HG03378 (cell line): ENCODE results near the gene SNAPC4.

Source experiments
- ATAC-seq: cut with Tn5 transposase; IDR thresholded peaks from one replicate; pipeline ENCODE4 v1.9.1; 2021; ENCODE audit warnings: mild to moderate bottlenecking, moderate library complexity; ENCODE audit not compliant: unreplicated experiment

SNAPC4 gene, protein sequence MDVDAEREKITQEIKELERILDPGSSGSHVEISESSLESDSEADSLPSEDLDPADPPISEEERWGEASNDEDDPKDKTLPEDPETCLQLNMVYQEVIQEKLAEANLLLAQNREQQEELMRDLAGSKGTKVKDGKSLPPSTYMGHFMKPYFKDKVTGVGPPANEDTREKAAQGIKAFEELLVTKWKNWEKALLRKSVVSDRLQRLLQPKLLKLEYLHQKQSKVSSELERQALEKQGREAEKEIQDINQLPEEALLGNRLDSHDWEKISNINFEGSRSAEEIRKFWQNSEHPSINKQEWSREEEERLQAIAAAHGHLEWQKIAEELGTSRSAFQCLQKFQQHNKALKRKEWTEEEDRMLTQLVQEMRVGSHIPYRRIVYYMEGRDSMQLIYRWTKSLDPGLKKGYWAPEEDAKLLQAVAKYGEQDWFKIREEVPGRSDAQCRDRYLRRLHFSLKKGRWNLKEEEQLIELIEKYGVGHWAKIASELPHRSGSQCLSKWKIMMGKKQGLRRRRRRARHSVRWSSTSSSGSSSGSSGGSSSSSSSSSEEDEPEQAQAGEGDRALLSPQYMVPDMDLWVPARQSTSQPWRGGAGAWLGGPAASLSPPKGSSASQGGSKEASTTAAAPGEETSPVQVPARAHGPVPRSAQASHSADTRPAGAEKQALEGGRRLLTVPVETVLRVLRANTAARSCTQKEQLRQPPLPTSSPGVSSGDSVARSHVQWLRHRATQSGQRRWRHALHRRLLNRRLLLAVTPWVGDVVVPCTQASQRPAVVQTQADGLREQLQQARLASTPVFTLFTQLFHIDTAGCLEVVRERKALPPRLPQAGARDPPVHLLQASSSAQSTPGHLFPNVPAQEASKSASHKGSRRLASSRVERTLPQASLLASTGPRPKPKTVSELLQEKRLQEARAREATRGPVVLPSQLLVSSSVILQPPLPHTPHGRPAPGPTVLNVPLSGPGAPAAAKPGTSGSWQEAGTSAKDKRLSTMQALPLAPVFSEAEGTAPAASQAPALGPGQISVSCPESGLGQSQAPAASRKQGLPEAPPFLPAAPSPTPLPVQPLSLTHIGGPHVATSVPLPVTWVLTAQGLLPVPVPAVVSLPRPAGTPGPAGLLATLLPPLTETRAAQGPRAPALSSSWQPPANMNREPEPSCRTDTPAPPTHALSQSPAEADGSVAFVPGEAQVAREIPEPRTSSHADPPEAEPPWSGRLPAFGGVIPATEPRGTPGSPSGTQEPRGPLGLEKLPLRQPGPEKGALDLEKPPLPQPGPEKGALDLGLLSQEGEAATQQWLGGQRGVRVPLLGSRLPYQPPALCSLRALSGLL (N-terminal part only)

GRCh38 chr9:136400038-136400834, at the start of gene SNAPC4:
Gene SNAPC4, minus strand, starts transcription at chr9:136400170. Its CDS starts 1,742 bp downstream, at chr9:136398428.
- no peak for ATAC-seq

DNA sequence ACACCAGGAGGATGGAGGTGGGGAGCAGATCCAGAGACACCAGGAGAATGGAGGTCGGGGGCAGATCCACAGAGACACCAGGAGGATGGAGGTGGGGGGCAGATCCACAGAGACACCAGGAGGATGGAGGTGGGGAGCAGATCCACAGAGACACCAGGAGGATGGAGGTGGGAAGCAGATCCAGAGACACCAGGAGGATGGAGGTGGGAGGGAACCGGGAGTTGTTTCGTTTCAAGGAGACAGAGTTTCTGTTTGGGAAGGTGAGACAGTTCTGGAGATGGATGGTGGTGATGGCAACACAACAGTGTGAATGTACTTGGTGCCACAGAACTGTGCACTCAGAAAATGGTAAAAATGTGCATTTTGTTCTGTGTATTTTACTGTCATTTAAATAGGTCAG, 48.7 kb upstream of the SNAPC4 start:
- no peak for ATAC-seq

DNA sequence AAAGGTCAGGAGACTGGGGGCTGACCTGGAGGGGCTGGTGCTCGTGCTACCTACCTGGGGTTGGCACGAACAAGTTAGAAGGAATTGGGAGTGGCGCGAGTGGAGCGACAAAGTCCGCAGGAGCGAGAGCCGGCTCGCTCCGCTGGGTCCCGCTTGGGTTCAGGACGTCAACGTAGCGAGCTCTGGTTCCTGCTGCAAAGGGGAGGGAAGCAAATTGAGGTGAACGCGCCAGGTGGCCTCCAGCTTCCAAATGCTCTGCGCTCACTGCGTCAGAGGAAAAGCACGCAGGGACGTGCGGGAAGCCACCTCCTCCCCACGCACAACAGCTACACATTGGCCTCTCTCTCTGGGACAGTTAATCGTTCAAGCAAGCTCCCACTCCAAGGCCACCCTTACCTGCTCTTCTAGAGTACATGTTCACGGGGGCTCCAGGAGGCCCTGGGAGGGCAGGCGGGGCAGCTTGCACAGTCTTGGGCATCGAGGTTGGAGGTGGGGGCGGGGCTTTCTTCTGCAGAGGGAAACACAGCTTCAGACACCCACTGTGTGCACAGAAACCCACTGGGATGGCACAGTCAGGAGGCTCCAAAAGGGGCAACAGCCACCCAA, 47.3 kb upstream of the SNAPC4 start:
- no peak for ATAC-seq

- ATAC-seq: no peak
Observed at GRCh38 chr9:136445799-136446198, 45.8 kb upstream of the SNAPC4 start.

GRCh38 chr9:136444102-136444501, 44.1 kb upstream of the SNAPC4 start:
- ATAC-seq: no peak

DNA sequence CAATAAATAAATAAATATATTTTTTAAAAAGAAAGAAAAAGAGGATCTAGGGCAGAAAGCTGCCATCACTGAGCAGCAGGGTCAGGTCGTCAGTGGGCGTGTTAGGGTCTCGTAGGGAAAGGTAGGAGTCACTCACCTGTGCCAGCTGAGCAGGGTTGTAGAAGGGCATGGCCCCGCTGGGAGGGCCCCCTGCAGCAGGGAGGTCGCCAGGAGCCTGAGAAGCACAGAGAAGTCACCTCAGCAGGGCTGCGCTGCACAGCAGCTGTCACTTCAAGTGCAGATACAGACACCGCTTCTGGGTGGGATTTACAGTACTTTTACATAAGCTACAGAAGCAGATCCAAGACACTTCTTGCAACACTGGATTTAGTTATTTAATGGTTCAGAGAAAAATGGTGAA, 43.7 kb upstream of the SNAPC4 start:
- no peak for ATAC-seq

GRCh38 chr9:136443087-136443486, 43.1 kb upstream of the SNAPC4 start:
- ATAC-seq: no peak

DNA sequence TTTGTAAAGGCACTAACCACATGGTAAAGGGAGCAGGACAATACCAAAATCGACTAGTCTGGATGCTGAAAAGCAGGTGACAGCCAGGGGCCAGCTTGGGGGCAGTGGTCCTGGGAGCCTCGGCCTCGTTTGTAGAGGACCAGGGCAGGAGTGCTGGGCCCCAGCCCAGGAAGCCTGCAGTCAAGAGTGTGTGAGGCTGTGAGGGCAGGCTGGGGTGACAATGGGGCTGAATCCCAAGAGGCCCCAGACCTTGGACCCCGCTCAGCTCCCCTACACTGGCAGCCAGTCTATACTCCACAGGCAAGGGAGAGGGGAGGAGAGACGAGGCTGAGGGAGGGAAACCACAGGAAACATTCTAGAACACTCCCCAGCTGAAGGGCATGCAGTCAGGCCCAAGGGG, 42.3 kb upstream of the SNAPC4 start:
- no peak for ATAC-seq

DNA sequence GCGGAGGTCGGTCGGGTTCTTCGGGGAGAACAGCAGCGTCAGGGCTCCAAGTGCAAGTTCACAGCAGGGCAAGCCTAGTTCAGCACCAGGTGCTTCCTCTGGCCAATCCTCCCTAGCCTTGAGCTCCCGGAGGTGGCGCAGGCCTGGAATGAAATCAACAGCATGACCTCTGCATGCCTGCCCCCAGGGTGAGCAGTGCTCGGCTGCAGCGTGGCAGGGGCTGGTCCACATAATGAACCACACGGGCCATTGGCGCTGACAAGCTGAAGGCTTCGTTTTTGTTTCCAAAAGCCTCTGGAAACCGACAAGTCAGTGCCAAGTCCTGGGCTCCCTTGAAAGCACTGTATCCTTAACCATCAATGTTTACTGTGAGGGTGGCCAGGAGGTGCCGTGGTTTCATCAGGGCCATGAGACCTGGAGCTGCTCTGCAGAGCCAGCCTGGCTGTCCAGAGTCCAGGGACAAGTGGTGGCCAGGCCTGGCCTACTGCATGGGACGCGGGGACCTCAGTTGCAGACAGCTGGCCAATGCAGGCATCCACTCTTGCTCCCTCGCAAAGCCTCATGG, 41.8 kb upstream of the SNAPC4 start:
- ATAC-seq: no peak

- no peak for ATAC-seq
Observed at GRCh38 chr9:136441191-136441680, 41.3 kb upstream of the SNAPC4 start.

DNA sequence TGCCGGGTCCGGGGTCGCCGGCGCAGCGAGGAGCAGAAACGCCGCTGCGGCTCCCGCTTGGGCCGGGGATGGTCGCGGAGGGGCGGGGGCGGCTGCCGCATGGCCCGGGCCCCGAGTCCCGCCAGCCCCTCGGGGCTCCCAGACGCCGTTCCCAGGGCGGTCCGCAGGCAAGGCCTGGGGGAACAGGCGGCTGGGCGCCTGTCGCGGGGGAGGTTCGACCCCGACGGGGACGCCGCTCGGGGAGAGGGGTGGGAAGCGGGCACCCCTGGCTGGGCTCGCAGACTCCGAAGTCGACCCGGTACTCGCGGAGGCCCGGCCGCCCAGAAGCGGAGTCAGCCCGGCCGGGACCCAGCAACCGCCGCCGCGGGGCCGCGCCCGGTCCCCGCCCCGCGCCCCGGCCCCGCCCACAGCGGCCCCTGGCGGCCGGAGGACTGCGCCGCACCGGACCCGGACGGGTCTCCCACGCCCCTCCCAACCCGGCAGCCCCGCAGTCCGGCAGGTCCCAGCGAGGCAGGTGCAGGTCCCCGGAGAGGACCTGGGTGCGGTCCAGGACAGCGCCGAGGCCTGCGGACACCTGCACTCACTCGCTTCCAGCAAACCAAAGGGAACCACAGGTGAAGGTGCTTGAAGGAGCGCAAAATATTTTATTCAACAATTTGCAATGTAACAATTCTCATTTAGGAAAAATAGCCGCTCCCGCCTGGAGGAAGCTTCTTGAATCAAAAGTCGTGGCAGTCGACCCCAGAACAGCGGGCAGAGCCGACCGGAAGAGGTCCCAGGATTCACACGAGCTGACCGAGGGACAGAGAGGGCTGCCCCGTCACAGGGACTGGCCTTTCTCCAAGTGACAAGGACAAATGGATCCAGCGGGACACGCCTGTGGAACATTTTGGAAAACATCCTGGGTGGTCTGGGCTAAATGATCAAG, 39.8 kb upstream of the SNAPC4 start, which contains the start of gene INPP5E:
Gene INPP5E, minus strand, starts transcription at position 365 of the 928 bp plus-strand sequence. CDS start 426 bp downstream, outside the sequence.
- no peak for ATAC-seq

DNA sequence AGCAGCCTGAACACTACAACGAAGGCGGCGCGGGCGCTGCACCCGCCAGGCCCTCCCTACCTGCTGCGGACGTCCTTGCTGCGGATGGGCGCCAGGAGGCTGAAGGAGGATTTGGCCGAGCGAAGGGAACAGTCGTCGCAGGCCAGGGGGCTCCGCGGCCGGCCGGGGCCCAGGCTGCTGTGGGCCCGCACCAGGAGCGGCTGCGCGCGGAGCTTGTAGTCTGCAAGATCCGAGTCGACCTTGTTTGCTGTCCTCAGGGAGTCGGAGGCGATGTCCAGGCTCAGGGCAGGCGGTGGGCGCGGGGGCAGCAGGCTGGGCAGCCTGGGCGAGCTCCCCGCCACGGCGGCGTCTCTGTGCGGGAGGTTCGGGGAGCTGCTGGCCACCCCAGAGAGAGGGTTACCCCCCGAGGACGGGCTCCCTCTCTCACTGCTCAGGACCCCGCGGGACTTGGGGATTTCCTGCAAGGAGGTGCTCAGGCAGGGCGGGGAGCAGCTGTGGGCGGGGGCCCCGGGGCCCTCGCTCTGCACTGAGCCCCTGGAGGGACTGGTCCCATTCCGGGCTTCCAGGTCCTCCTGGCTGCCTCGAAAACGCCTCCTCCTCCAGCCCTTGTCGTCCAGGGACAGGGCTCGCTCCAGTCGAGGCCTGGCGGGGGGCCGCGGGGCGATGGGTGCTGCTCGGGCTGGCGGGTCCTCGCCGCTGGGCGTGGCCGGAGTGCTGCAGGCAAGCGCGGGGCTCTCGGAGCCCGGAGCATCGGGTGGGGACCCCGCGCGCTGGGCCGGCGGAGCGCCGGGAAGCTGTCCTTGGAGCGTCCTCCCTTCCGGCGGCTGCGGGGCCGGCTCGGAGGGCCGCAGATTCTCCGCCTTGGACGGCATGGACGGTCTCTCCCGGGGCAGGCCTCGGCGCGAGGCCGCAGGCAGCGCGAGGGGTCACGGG, 38.8 kb upstream of the SNAPC4 start:
- ATAC-seq: no peak

DNA sequence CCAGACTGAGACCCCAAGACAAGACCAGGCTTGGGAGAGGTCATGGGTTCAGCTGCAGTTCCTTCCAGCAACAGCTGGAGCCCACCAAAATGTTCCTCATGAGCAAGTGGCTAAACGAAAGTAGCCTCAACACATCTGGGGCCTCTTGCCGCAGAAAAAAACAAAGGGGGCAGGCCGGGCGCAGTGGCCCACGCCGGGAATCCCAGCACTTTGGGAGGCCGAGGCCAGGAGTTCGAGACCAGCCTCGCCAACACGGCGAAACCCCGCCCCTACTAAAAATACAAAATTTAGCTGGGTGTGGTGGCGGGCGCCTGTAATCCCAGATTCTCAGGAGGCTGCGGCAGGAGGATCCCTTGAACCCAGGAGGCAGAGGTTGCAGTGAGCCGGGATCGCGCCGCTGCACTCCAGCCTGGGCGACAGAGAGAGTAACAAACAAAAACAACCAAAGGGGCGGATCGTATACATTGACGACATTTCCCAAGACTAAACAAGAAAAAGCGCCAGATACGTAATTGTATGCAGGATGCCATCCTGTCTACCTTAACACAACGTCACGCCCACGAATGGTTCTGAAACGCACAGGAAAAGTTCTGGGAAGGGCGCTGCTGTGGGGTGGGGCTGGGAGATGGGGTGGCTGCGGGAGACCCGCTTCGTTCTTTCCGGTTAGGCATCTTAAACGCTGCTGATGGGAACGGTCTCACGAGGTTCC, 38.0 kb upstream of the SNAPC4 start:
- ATAC-seq: no peak

- ATAC-seq: no peak
Observed at GRCh38 chr9:136437430-136437829, 37.5 kb upstream of the SNAPC4 start.

DNA sequence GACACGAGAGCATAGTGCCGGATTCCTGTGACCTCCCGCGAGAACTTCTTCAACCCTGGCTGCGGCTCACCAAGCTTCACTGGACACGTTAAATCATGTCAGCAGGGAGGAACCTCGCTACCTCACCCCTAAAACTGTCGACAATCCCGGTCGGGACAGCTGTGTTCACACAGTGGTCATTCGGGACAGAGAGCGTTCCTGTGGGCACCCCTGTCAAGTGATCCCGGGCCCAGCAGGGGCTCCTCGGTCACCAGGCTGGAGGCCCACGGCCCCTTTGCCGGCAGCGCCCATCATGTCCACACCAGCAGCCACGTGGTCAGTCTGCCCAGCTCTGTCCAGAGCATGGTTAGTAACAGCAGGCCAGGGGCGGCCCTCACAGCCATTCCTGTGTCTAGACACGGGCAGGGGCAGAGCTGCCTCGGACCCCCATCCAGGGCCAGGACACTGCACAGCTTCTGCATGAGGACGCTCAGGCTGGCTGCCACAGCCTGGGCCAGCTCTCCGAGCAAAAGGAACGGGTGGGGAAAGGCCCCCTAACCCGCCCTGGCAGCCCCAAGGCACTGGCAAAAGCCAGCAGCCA, 36.2 kb upstream of the SNAPC4 start:
- no peak for ATAC-seq

- no peak for ATAC-seq
Observed at GRCh38 chr9:136434580-136435169, 34.7 kb upstream of the SNAPC4 start.
